D721Med (cell line): ENCODE data around the gene TRIM60.

Source experiments
- DNase-seq: peaks from one replicate; pipeline ENCODE4 v3.0.0; 2011; ENCODE audit warnings: low spot score; ENCODE audit not compliant: insufficient read length
- FAIRE-seq: peaks from 2 replicates; lab custom pipeline; 2011; peaks lifted over from hg19 to GRCh38; lab: Jason Lieb, UNC
- CTCF ChIP-seq: IDR thresholded peaks from 2 replicates; pipeline ENCODE4 v1.5.1; 2012; ENCODE audit warnings: mild to moderate bottlenecking, control low read depth; ENCODE audit not compliant: insufficient read depth; ENCODE audit errors: missing control alignments

TRIM60 gene

DNA sequence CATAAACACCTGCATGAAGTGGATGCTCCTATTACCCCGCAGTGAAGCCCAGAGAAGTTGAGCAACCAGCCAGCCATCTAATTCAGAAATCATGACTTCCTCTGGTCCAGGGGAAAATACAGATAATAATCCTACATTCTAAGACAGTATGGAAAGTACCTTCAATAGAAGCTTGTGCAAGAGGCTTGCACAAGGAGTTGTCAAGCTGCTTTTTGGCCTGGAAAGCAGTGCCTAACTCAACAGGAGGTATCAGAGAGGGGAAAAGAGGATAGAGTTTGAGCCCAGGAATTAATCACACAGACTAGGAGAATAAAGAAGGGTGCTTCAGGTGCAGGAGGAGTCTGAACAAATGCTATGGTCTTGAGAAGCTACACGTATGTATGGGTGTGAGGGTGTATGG is 54.1 kb downstream of the TRIM60 start:
- FAIRE-seq, result no peak

DNA sequence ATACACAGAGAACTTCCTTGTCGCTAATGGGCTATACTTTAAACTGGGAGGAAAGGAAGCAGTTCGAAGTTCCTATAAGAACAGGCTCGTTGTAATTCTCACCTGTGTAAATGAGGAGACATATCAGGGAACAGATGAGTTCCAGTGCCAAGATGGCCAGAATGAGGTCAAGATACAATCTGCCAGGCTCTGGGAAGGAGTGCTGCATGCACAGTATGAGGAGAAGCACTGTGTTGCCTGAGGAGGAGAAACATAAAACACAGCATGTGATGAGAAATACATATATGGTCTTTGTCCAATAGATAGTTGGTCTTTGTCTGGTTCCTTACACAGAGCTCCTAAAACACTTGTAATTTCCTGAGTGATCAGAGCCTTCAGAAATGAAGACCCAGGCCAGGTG is 56.6 kb downstream of the TRIM60 start:
- DNase-seq (no peak), FAIRE-seq (no peak)
- no peak for TF ChIP-seq CTCF

More for the DNA sequence above, 54.1 kb downstream of the TRIM60 start:
- no peak for DNase-seq
- TF ChIP-seq CTCF, result no peak
